HCT116 (cell line): ENCODE data around the gene GUK1. TPM values are rescaled to one million over a fixed set of nuclear protein-coding genes. Genes with fewer than 3 reads are reported as not detected.

Experiments
- ATAC-seq: fragments of 200-7000 bp; cut with Tn5 transposase; 2 replicates; pipeline ENCODE4 v1.9.1; 2020; ENCODE audit warnings: mild to moderate bottlenecking, moderate library complexity
- BruUV-seq: library from RNA; stranded (reverse); fragments of 400-500 nt; replicated peaks from 2 replicates; lab custom pipeline; 2021; lab: Mats Ljungman, UMichigan
- CTCF ChIA-PET: fragments of 300-600 bp; sonication (Branson Sonifier 250); formaldehyde crosslinking; loops from one replicate; lab custom pipeline; 2021; ENCODE audit warnings: antibody characterized with exemption; lab: Charles Lee
- POLR2A ChIA-PET: fragments of 300-600, 350-600 bp; sonication (Branson Sonifier 250); formaldehyde crosslinking; loops from one replicate; lab custom pipeline; 2021; ENCODE audit warnings: antibody characterized with exemption; lab: Charles Lee
- RAD21 ChIA-PET, 2 experiments: fragments of 300-600 bp; sonication (Branson Sonifier 250); formaldehyde crosslinking; loops; one replicate each; lab custom pipeline; 2023; ENCODE audit warnings: low total read pairs in 2 of 2; ENCODE audit not compliant: uncharacterized antibody in 2 of 2, unreplicated experiment in 2 of 2, low non-redundant PET in 1 of 2; lab: Charles Lee
- DNase-seq: peaks from one replicate; pipeline ENCODE4 v3.0.0-alpha.2; 2010; ENCODE audit warnings: low read depth, low spot score
- H2AFZ ChIP-seq: fragments of 200-600 bp; shearing (Covaris generic), sonication (generic); 2 replicates; pipeline ENCODE4 v1.6.1; 2017; ENCODE audit warnings: low read depth, mixed run types, mixed read lengths, antibody characterized with exemption, low read length; ENCODE audit not compliant: poor library complexity, severe bottlenecking
- H3K27ac ChIP-seq: 2 replicates; pipeline ENCODE4 v1.5.1; 2012; ENCODE audit warnings: low read depth, low read length
- H3K27me3 ChIP-seq: fragments of 200-600 bp; sonication (generic); 2 replicates; pipeline ENCODE4 v1.6.1; 2016; ENCODE audit warnings: mixed run types, low read length, mixed read lengths; ENCODE audit not compliant: insufficient read depth
- H3K36me3 ChIP-seq, 2 experiments: fragments of 200-500 bp in 1 of 2; fragments of 200-600 bp in 1 of 2; sonication (Bioruptor generic) in 1 of 2; sonication (generic) in 1 of 2; 2 replicates each; pipeline versions ENCODE4 v1.5.1 to v1.6.1; 2014 to 2016; ENCODE audit warnings: low read length in 2 of 2, inconsistent platforms in 1 of 2, mixed read lengths in 1 of 2, mixed run types in 1 of 2; ENCODE audit not compliant: insufficient read depth in 2 of 2, control insufficient read depth in 1 of 2
- H3K4me1 ChIP-seq, 2 experiments: fragments of 200-600 bp in 1 of 2; sonication (generic) in 1 of 2; 2 replicates each; pipeline versions ENCODE4 v1.5.1 to v1.6.1; 2012 to 2017; ENCODE audit warnings: low read length in 2 of 2, inconsistent platforms in 1 of 2, mild to moderate bottlenecking in 1 of 2, mixed read lengths in 1 of 2, mixed run types in 1 of 2, moderate library complexity in 1 of 2; ENCODE audit not compliant: insufficient read depth in 2 of 2, control insufficient read depth in 1 of 2
- H3K4me2 ChIP-seq: fragments of 200-600 bp; sonication (generic); 2 replicates; pipeline ENCODE4 v1.6.1; 2017; ENCODE audit warnings: mixed run types, low read length, mixed read lengths
- H3K4me3 ChIP-seq, 2 experiments: fragments of 200-600 bp in 1 of 2; sonication (generic) in 1 of 2; replicated peaks in 1 of 2; 2 replicates each; pipeline ENCODE4 v1.5.1; 2011 to 2016; ENCODE audit warnings: low read length in 2 of 2, control low read depth in 1 of 2, low read depth in 1 of 2, mild to moderate bottlenecking in 1 of 2, mixed read lengths in 1 of 2, mixed run types in 1 of 2
- H3K79me2 ChIP-seq: fragments of 200-600 bp; sonication (generic); 2 replicates; pipeline ENCODE4 v1.6.1; 2017; ENCODE audit warnings: mild to moderate bottlenecking, mixed run types, low read length, moderate library complexity, mixed read lengths; ENCODE audit not compliant: insufficient read depth
- H3K9ac ChIP-seq: fragments of 200-600 bp; sonication (generic); 2 replicates; pipeline ENCODE4 v1.6.1; 2016; ENCODE audit warnings: low read length, mixed read lengths
- H3K9me2 ChIP-seq: fragments of 200-600 bp; sonication (generic), shearing (Covaris generic); 2 replicates; pipeline ENCODE4 v1.6.1; 2017; ENCODE audit warnings: mixed run types, mild to moderate bottlenecking, moderate library complexity; ENCODE audit not compliant: insufficient read depth
- H3K9me3 ChIP-seq, 2 experiments: fragments of 200-500 bp in 1 of 2; fragments of 200-600 bp in 1 of 2; sonication (Bioruptor generic) in 1 of 2; sonication (generic) in 1 of 2; 2 replicates each; pipeline ENCODE4 v1.6.1; 2014 to 2017; ENCODE audit warnings: low read length in 2 of 2, mixed read lengths in 2 of 2, inconsistent platforms in 1 of 2, low read depth in 1 of 2, mild to moderate bottlenecking in 1 of 2, mixed run types in 1 of 2, moderate library complexity in 1 of 2; ENCODE audit not compliant: control insufficient read depth in 1 of 2, insufficient read depth in 1 of 2
- H4K20me1 ChIP-seq: fragments of 200-600 bp; sonication (generic), shearing (Covaris generic); 2 replicates; pipeline ENCODE4 v1.6.1; 2017; ENCODE audit warnings: mixed run types, mild to moderate bottlenecking, moderate library complexity; ENCODE audit not compliant: insufficient read depth
- CBX3 ChIP-seq: IDR thresholded peaks from 2 replicates; pipeline ENCODE4 v1.6.1; 2012; ENCODE audit warnings: low read depth
- EGR1 ChIP-seq: IDR thresholded peaks from 2 replicates; pipeline ENCODE4 v1.6.1; 2012; ENCODE audit warnings: low read depth
- ELF1 ChIP-seq: IDR thresholded peaks from 2 replicates; pipeline ENCODE4 v1.6.1; 2012; ENCODE audit warnings: low read depth, borderline replicate concordance
- EZH2 ChIP-seq: fragments of 200-600 bp; sonication (generic); IDR thresholded peaks from 2 replicates; pipeline ENCODE4 v1.6.1; 2017; ENCODE audit warnings: antibody characterized with exemption, mixed run types
- FOSL1 ChIP-seq: IDR thresholded peaks from 2 replicates; pipeline ENCODE4 v1.6.1; 2012; ENCODE audit warnings: low read depth
- JUND ChIP-seq: IDR thresholded peaks from 2 replicates; pipeline ENCODE4 v1.6.1; 2012
- POLR2AphosphoS5 ChIP-seq: IDR thresholded peaks from 2 replicates; pipeline ENCODE4 v1.6.1; 2011; ENCODE audit warnings: mild to moderate bottlenecking, low read depth, low read length, moderate library complexity
- RAD21 ChIP-seq: IDR thresholded peaks from 2 replicates; pipeline ENCODE4 v1.6.1; 2012; ENCODE audit warnings: low read depth, mild to moderate bottlenecking
- REST ChIP-seq: IDR thresholded peaks from 2 replicates; pipeline ENCODE4 v1.6.1; 2012; ENCODE audit warnings: low read depth
- SIN3A ChIP-seq: IDR thresholded peaks from 2 replicates; pipeline ENCODE4 v1.6.1; 2012; ENCODE audit warnings: low read depth
- SP1 ChIP-seq: IDR thresholded peaks from 2 replicates; pipeline ENCODE4 v1.6.1; 2012; ENCODE audit warnings: low read depth
- SRF ChIP-seq: IDR thresholded peaks from 2 replicates; pipeline ENCODE4 v1.6.1; 2012; ENCODE audit warnings: low read depth
- TCF7L2 ChIP-seq: IDR thresholded peaks from 2 replicates; pipeline ENCODE4 v1.7.0; 2011; ENCODE audit warnings: borderline replicate concordance, inconsistent platforms; ENCODE audit not compliant: insufficient read depth, insufficient read length; ENCODE audit errors: extremely low read depth
- YY1 ChIP-seq: IDR thresholded peaks from 2 replicates; pipeline ENCODE4 v1.6.1; 2011; ENCODE audit warnings: low read length, low read depth, moderate library complexity, mild to moderate bottlenecking; ENCODE audit not compliant: insufficient replicate concordance; ENCODE audit errors: extremely low read depth
- ZFX ChIP-seq: fragments of 450-650 bp; IDR thresholded peaks from 2 replicates; pipeline ENCODE4 v1.6.1; 2017
- intact Hi-C: fragments of 100-400 bp; cut with micrococcal nuclease; formaldehyde crosslinking; loops from 2 replicates; pipeline ENCODE4 v1.10.0; 2022
- total RNA-seq: library from RNA; stranded (reverse); gene quantifications from one replicate; pipeline ENCODE4 v1.2.1, GENCODE V29; 2021; ENCODE audit not compliant: unreplicated experiment
- TF ChIP-seq, protein P1 (sequence below): IDR thresholded peaks from 2 replicates; pipeline ENCODE4 v1.6.1; 2011; ENCODE audit warnings: mild to moderate bottlenecking, low read length, moderate library complexity; ENCODE audit not compliant: insufficient replicate concordance; ENCODE audit errors: extremely low read depth
- TF ChIP-seq, protein P2 (sequence below): IDR thresholded peaks from 2 replicates; pipeline ENCODE4 v1.6.1; 2012
- TF ChIP-seq, protein P3 (sequence below), 3 experiments: fragments of 200-600 bp in 1 of 3; sonication (generic) in 1 of 3; IDR thresholded peaks in 2 of 3; conservative IDR thresholded peaks in 1 of 3; 2 replicates each; pipeline ENCODE4 v1.5.1; 2012 to 2017; ENCODE audit warnings: low read depth in 2 of 3, low read length in 2 of 3, antibody characterized with exemption in 1 of 3, borderline replicate concordance in 1 of 3, control low read depth in 1 of 3, mild to moderate bottlenecking in 1 of 3, mixed read lengths in 1 of 3, mixed run types in 1 of 3, moderate library complexity in 1 of 3; ENCODE audit not compliant: insufficient read depth in 1 of 3

Gene GUK1
- total RNA-seq, 1 experiment from 2014 or later: 145 TPM

- intact Hi-C loops: no loop called here
- DNase-seq (no peak), ATAC-seq (no peak)
- RAD21 ChIA-PET: no interaction called here
- POLR2A ChIA-PET: no interaction called here
- Histone ChIP-seq H3K9ac (no peak overlapping the region), H3K79me2 (peaks cover 58% of the 10 kb centered on the region), H3K36me3 (0 out of 4 replicates have a peak, but pooled peaks cover 0 to 6% of the 10 kb centered on the region in 2 experiments), H3K9me2 (no peaks in the 10 kb centered on the region), H2AFZ (no peak overlapping the region), H3K27me3 (no peaks in the 10 kb centered on the region), H3K4me3 (no peak overlapping the region), H3K4me2 (no peak overlapping the region), H3K27ac (no peak overlapping the region), H4K20me1 (no peaks in the 10 kb centered on the region), H3K4me1 (peaks cover 0 to 12% of the 10 kb centered on the region in 2 experiments; a peak in 3 of 4 replicates), H3K9me3 (no peaks in the 10 kb centered on the region)
- BruUV-seq: no TSS peak
- no peak for TF ChIP-seq JUND
- TF ChIP-seq, protein P1, sequence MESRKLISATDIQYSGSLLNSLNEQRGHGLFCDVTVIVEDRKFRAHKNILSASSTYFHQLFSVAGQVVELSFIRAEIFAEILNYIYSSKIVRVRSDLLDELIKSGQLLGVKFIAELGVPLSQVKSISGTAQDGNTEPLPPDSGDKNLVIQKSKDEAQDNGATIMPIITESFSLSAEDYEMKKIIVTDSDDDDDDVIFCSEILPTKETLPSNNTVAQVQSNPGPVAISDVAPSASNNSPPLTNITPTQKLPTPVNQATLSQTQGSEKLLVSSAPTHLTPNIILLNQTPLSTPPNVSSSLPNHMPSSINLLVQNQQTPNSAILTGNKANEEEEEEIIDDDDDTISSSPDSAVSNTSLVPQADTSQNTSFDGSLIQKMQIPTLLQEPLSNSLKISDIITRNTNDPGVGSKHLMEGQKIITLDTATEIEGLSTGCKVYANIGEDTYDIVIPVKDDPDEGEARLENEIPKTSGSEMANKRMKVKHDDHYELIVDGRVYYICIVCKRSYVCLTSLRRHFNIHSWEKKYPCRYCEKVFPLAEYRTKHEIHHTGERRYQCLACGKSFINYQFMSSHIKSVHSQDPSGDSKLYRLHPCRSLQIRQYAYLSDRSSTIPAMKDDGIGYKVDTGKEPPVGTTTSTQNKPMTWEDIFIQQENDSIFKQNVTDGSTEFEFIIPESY: no peak
- no peak for TF ChIP-seq ELF1
- no peak for TF ChIP-seq ZFX
- no peak for TF ChIP-seq EZH2
- TF ChIP-seq POLR2AphosphoS5: no peak
- no peak for TF ChIP-seq FOSL1
- TF ChIP-seq, protein P2, sequence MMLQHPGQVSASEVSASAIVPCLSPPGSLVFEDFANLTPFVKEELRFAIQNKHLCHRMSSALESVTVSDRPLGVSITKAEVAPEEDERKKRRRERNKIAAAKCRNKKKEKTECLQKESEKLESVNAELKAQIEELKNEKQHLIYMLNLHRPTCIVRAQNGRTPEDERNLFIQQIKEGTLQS: no peak
- no peak for TF ChIP-seq TCF7L2
- no peak for TF ChIP-seq RAD21
- TF ChIP-seq SRF: no peak
- TF ChIP-seq YY1: no peak
- TF ChIP-seq EGR1: no peak
- TF ChIP-seq SIN3A: no peak
- TF ChIP-seq REST: no peak
- TF ChIP-seq CBX3: no peak
- TF ChIP-seq, protein P3, sequence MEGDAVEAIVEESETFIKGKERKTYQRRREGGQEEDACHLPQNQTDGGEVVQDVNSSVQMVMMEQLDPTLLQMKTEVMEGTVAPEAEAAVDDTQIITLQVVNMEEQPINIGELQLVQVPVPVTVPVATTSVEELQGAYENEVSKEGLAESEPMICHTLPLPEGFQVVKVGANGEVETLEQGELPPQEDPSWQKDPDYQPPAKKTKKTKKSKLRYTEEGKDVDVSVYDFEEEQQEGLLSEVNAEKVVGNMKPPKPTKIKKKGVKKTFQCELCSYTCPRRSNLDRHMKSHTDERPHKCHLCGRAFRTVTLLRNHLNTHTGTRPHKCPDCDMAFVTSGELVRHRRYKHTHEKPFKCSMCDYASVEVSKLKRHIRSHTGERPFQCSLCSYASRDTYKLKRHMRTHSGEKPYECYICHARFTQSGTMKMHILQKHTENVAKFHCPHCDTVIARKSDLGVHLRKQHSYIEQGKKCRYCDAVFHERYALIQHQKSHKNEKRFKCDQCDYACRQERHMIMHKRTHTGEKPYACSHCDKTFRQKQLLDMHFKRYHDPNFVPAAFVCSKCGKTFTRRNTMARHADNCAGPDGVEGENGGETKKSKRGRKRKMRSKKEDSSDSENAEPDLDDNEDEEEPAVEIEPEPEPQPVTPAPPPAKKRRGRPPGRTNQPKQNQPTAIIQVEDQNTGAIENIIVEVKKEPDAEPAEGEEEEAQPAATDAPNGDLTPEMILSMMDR (IDR thresholded peaks at IDR 0.05 in 2 of 3, conservative IDR thresholded peaks at IDR 0.05 in 1 of 3; ENCODE audit: borderline replicate concordance in 1 of 3, insufficient read depth in 1 of 3, low read depth in 2 of 3, low read length in 2 of 3): no peak
- no peak for TF ChIP-seq SP1
- CTCF ChIA-PET: no interaction called here
These were observed 4.9 kb downstream of the GUK1 start for GRCh38 chr1:228144993-228145343.
